K562 (cell line): ENCODE results near the gene DARS2. TPM values are rescaled to one million over a fixed set of nuclear protein-coding genes. Genes with fewer than 3 reads are reported as not detected.

ENCODE experiments used
- HIVEP1 ChIP-seq: fragments of 250-450 bp; sonication (Bioruptor Pico); IDR thresholded peaks from 2 replicates; pipeline ENCODE4 v1.4.0; 2020; ENCODE audit warnings: mild to moderate bottlenecking
- KHSRP ChIP-seq: fragments of 450-650 bp; IDR thresholded peaks from 2 replicates; pipeline ENCODE4 v1.6.1; 2017
- PATZ1 ChIP-seq: fragments of 250-450 bp; sonication (Bioruptor Pico); IDR thresholded peaks from 2 replicates; pipeline ENCODE4 v1.5.0; 2020; ENCODE audit warnings: mild to moderate bottlenecking, borderline replicate concordance
- PHF20 ChIP-seq: fragments of 450-650 bp; IDR thresholded peaks from 2 replicates; pipeline ENCODE4 v1.6.1; 2018; ENCODE audit not compliant: partially characterized antibody
- RBM14 ChIP-seq: fragments of 200-400 bp; formaldehyde crosslinking; IDR thresholded peaks from 2 replicates; pipeline ENCODE4 v1.6.1; 2018; ENCODE audit warnings: low read depth, mild to moderate bottlenecking, low read length, moderate library complexity, borderline replicate concordance; ENCODE audit not compliant: insufficient read depth
- RFX1 ChIP-seq: fragments of 450-650 bp; IDR thresholded peaks from 2 replicates; pipeline ENCODE4 v1.6.1; 2016; ENCODE audit warnings: mild to moderate bottlenecking, moderate library complexity
- RNF2 ChIP-seq: sonication (generic); IDR thresholded peaks from 2 replicates; pipeline ENCODE4 v1.6.1; 2016
- SMARCC2 ChIP-seq: fragments of 450-650 bp; IDR thresholded peaks from 2 replicates; pipeline ENCODE4 v1.6.1; 2017; ENCODE audit warnings: antibody characterized with exemption, moderate library complexity, mild to moderate bottlenecking, low read depth
- SRSF3 ChIP-seq: fragments of 200-400 bp; formaldehyde crosslinking; IDR thresholded peaks from 2 replicates; pipeline ENCODE4 v1.6.1; 2016; ENCODE audit warnings: mild to moderate bottlenecking, low read length, moderate library complexity; ENCODE audit not compliant: insufficient read depth
- STAT5A ChIP-seq: IDR thresholded peaks from 2 replicates; pipeline ENCODE4 v1.6.1; 2012; ENCODE audit warnings: low read length, inconsistent platforms, borderline replicate concordance
- STAT6 ChIP-seq: sonication (generic); formaldehyde crosslinking; IDR thresholded peaks from 2 replicates; pipeline ENCODE4 v1.8.1; 2023; ENCODE audit warnings: mild to moderate bottlenecking, missing genetic modification reagents
- TCF15 ChIP-seq: fragments of 250-450 bp; sonication (Bioruptor Pico); IDR thresholded peaks from 2 replicates; pipeline ENCODE4 v1.8.0; 2022; ENCODE audit warnings: moderate library complexity, mild to moderate bottlenecking, inconsistent platforms
- UBTF ChIP-seq, 2 experiments: IDR thresholded peaks; 2 replicates each; pipeline ENCODE4 v1.6.1; 2012; ENCODE audit warnings: improper control_type of control experiment in 2 of 2, low read depth in 2 of 2, low read length in 2 of 2, borderline replicate concordance in 1 of 2
- ZNF134 ChIP-seq: fragments of 250-450 bp; sonication (Bioruptor Pico); conservative IDR thresholded peaks from 2 replicates; pipeline ENCODE4 v1.4.0; 2020
- polyA plus RNA-seq, 8 experiments: library from polyadenylated mRNA; depleted of rRNA in 4 of 8; stranded (reverse) in 5 of 8; unstranded in 3 of 8; fragments of >200 nt; fragmentation: Nextera tagmentation in 2 of 8; fragmentation: Illumina TruSeq in 1 of 8; extraction: Ambion mirVana in 2 of 8; extraction: Trizol in 1 of 8; gene quantifications; 2 replicates each; pipeline versions ENCODE4 v1.2.1 to v1.2.3, GENCODE V29; 2011 to 2014; ENCODE audit warnings: inconsistent platforms in 1 of 8, missing spikeins in 1 of 8
- total RNA-seq, 7 experiments: library from RNA; depleted of rRNA in 6 of 7; stranded (reverse); fragments of >200 nt in 6 of 7; fragmentation: Illumina TruSeq in 2 of 7; extraction: Trizol in 2 of 7; gene quantifications; 2 replicates each; pipeline versions ENCODE4 v1.2.1 to v1.2.3, GENCODE V29; 2011 to 2021; ENCODE audit warnings: low replicate concordance in 1 of 7

Gene DARS2
- total and polyA plus RNA-seq, 9 of the 15 experiments (the other 6 are each of a cell fraction or from before 2014, with no cell fraction given), result 36.4 to 96.7 (median 68.6) TPM

GRCh38 chr1:173870252-173871075, 46.0 kb downstream of the DARS2 start (continued):
- no peak for TF ChIP-seq STAT6 (CRISPR knock-in tag)
- TF ChIP-seq RFX1, result no peak
- TF ChIP-seq STAT5A, result no peak
- TF ChIP-seq HIVEP1 (CRISPR knock-in tag), result no peak
- no peak for TF ChIP-seq PHF20
- TF ChIP-seq PATZ1 (CRISPR knock-in tag), result no peak
- no peak for TF ChIP-seq RBM14
- TF ChIP-seq KHSRP, result no peak
- no peak for TF ChIP-seq TCF15 (CRISPR knock-in tag)
- TF ChIP-seq SRSF3, result no peak
- TF ChIP-seq SMARCC2, result no peak
- TF ChIP-seq UBTF (IDR thresholded peaks at IDR 0.05; ENCODE audit: borderline replicate concordance in 1 of 2, low read depth in 2 of 2, low read length in 2 of 2), result no peak
- TF ChIP-seq RNF2, result no peak
- no peak for TF ChIP-seq ZNF134 (CRISPR knock-in tag)
